ENCODE data around the gene GNAO1. TPM values are rescaled to one million over a fixed set of nuclear protein-coding genes. Genes with fewer than 3 reads are reported as not detected.

Gene GNAO1
- total and polyA plus RNA-seq, 2 experiments from 2014 or later: under 0.01 to 0.18 TPM

GRCh38 chr16:56355221-56355620, 163.9 kb downstream of the GNAO1 start:
- in situ Hi-C loops (cut with MboI): loop anchor here (25.0 kb wide), 1 partner anchor 868 kb away; the partner anchor contains the start of gene MMP2
- TF ChIP-seq EZH2phosphoT487 (IDR thresholded peaks at IDR 0.05; ENCODE audit: insufficient read depth, low read depth): no peak
- TF ChIP-seq EZH2 (IDR thresholded peaks at IDR 0.05; ENCODE audit: insufficient read depth, poor library complexity, severe bottlenecking): no peak
- H3K9ac ChIP-seq: no peak overlapping the region

GRCh38 chr16:56355786-56356275, 164.5 kb downstream of the GNAO1 start:
- no peaks in the 10 kb centered on the region for H3K79me2 ChIP-seq (ENCODE audit: insufficient read depth)
- H3K9me3 ChIP-seq (ENCODE audit: low read depth): no peaks in the 10 kb centered on the region
- H3F3A ChIP-seq (ENCODE audit: insufficient read depth): peaks cover 15% of the 10 kb centered on the region; the same call in 1 of the 2 replicates
- in situ Hi-C loops (cut with MboI): loop anchor here (25.0 kb wide), 1 partner anchor 869 kb away; the partner anchor contains the start of gene MMP2
- H3K27ac ChIP-seq: peak overlapping the region; percentile 81
- H3K4me1 ChIP-seq (ENCODE audit: insufficient read depth): peaks cover 9% of the 10 kb centered on the region; the same call in 1 of the 2 replicates
- peak overlapping the region; percentile 88 for H3K4me2 ChIP-seq (ENCODE audit: unreplicated experiment)
- WGBS, 2 experiments (ENCODE audit: low coverage in 1 of 2, low lambda C conversion rate in 2 of 2, missing lambda C conversion rate in 2 of 2): 66 to 74% methylated on average over 14 of the region's 14 CpGs
- H4K20me1 ChIP-seq (ENCODE audit: insufficient read depth): no peaks in the 10 kb centered on the region
- peak overlapping the region; percentile 88 for H3K9ac ChIP-seq
- TF ChIP-seq EZH2 (IDR thresholded peaks at IDR 0.05; ENCODE audit: insufficient read depth, poor library complexity, severe bottlenecking) (no peak), EZH2phosphoT487 (IDR thresholded peaks at IDR 0.05; ENCODE audit: insufficient read depth, low read depth) (no peak)
- H3K27me3 ChIP-seq (replicated peaks; ENCODE audit: insufficient read depth): no peaks in the 10 kb centered on the region
- H3K4me3 ChIP-seq: peak overlapping the region; percentile 78
- peak overlapping the region; percentile 86 for H2AFZ ChIP-seq
- no peak for DNase-seq
- no peaks in the 10 kb centered on the region for H3K36me3 ChIP-seq (ENCODE audit: low read depth)
- no peaks in the 10 kb centered on the region for H3K9me2 ChIP-seq (ENCODE audit: insufficient read depth)

More at GRCh38 chr16:56355221-56355620, 163.9 kb downstream of the GNAO1 start:
- Histone ChIP-seq H2AFZ (no peak overlapping the region), H3K27me3 (replicated peaks; ENCODE audit: insufficient read depth) (no peaks in the 10 kb centered on the region), H3K4me3 (no peak overlapping the region), H3K9me3 (ENCODE audit: low read depth) (no peaks in the 10 kb centered on the region), H3K4me1 (ENCODE audit: insufficient read depth) (peaks cover 9% of the 10 kb centered on the region; the same call in 1 of the 2 replicates), H3F3A (ENCODE audit: insufficient read depth) (peaks cover 15% of the 10 kb centered on the region; the same call in 1 of the 2 replicates), H3K36me3 (ENCODE audit: low read depth) (no peaks in the 10 kb centered on the region), H3K79me2 (ENCODE audit: insufficient read depth) (no peaks in the 10 kb centered on the region), H3K9me2 (ENCODE audit: insufficient read depth) (no peaks in the 10 kb centered on the region), H3K4me2 (ENCODE audit: unreplicated experiment) (no peak overlapping the region), H3K27ac (no peak overlapping the region), H4K20me1 (ENCODE audit: insufficient read depth) (no peaks in the 10 kb centered on the region)
- WGBS, 2 experiments (ENCODE audit: low coverage in 1 of 2, low lambda C conversion rate in 2 of 2, missing lambda C conversion rate in 2 of 2): 95 to 98% methylated on average over 9 of the region's 9 CpGs
- no peak for DNase-seq

- H3K27ac ChIP-seq: peak overlapping the region; percentile 81
- peaks cover 9% of the 10 kb centered on the region; the same call in 1 of the 2 replicates for H3K4me1 ChIP-seq (ENCODE audit: insufficient read depth)
- no peaks in the 10 kb centered on the region for H3K27me3 ChIP-seq (replicated peaks; ENCODE audit: insufficient read depth)
- no peaks in the 10 kb centered on the region for H3K9me2 ChIP-seq (ENCODE audit: insufficient read depth)
- in situ Hi-C loops (cut with MboI): loop anchor here (25.0 kb wide), 1 partner anchor 869 kb away; the partner anchor contains the start of gene MMP2
- H4K20me1 ChIP-seq (ENCODE audit: insufficient read depth): no peaks in the 10 kb centered on the region
- peak overlapping the region; percentile 78 for H3K4me3 ChIP-seq
- H2AFZ ChIP-seq: peak overlapping the region; percentile 86
- H3K9me3 ChIP-seq (ENCODE audit: low read depth): no peaks in the 10 kb centered on the region
- peak; percentile 94 for DNase-seq
- H3K36me3 ChIP-seq (ENCODE audit: low read depth): no peaks in the 10 kb centered on the region
- H3K9ac ChIP-seq: peak overlapping the region; percentile 88
- 2% methylated on average over 32 to 33 of the region's 33 CpGs for WGBS, 2 experiments (ENCODE audit: low coverage in 1 of 2, low lambda C conversion rate in 2 of 2, missing lambda C conversion rate in 2 of 2)
- H3F3A ChIP-seq (ENCODE audit: insufficient read depth): peaks cover 20% of the 10 kb centered on the region; the same call in 1 of the 2 replicates
- no peaks in the 10 kb centered on the region for H3K79me2 ChIP-seq (ENCODE audit: insufficient read depth)
- H3K4me2 ChIP-seq (ENCODE audit: unreplicated experiment): peak overlapping the region; percentile 88
- no peak for TF ChIP-seq EZH2phosphoT487 (IDR thresholded peaks at IDR 0.05; ENCODE audit: insufficient read depth, low read depth)
- TF ChIP-seq EZH2 (IDR thresholded peaks at IDR 0.05; ENCODE audit: insufficient read depth, poor library complexity, severe bottlenecking): no peak
Observed at GRCh38 chr16:56356276-56357240, 165.3 kb downstream of the GNAO1 start.

GRCh38 chr16:56357241-56357764, 166.0 kb downstream of the GNAO1 start:
- peaks cover 20% of the 10 kb centered on the region; the same call in 1 of the 2 replicates for H3F3A ChIP-seq (ENCODE audit: insufficient read depth)
- no peaks in the 10 kb centered on the region for H3K27me3 ChIP-seq (replicated peaks; ENCODE audit: insufficient read depth)
- H4K20me1 ChIP-seq (ENCODE audit: insufficient read depth): no peaks in the 10 kb centered on the region
- no peaks in the 10 kb centered on the region for H3K36me3 ChIP-seq (ENCODE audit: low read depth)
- in situ Hi-C loops (cut with MboI): loop anchor here (25.0 kb wide), 1 partner anchor 870 kb away; the partner anchor contains the start of gene MMP2
- peak overlapping the region; percentile 88 for H3K9ac ChIP-seq
- peak overlapping the region; percentile 88 for H3K4me2 ChIP-seq (ENCODE audit: unreplicated experiment)
- no peaks in the 10 kb centered on the region for H3K79me2 ChIP-seq (ENCODE audit: insufficient read depth)
- peak overlapping the region; percentile 81 for H3K27ac ChIP-seq
- no peaks in the 10 kb centered on the region for H3K9me2 ChIP-seq (ENCODE audit: insufficient read depth)
- peak overlapping the region; percentile 86 for H2AFZ ChIP-seq
- peak overlapping the region; percentile 78 for H3K4me3 ChIP-seq
- TF ChIP-seq EZH2phosphoT487 (IDR thresholded peaks at IDR 0.05; ENCODE audit: insufficient read depth, low read depth): no peak
- TF ChIP-seq EZH2 (IDR thresholded peaks at IDR 0.05; ENCODE audit: insufficient read depth, poor library complexity, severe bottlenecking): no peak
- no peaks in the 10 kb centered on the region for H3K9me3 ChIP-seq (ENCODE audit: low read depth)
- DNase-seq: peak; percentile 83
- 54 to 57% methylated on average over 11 to 13 of the region's 13 CpGs for whole genome bisulfite sequencing, 2 experiments (ENCODE audit: low coverage in 1 of 2, low lambda C conversion rate in 2 of 2, missing lambda C conversion rate in 2 of 2)
- peaks cover 9% of the 10 kb centered on the region; the same call in 1 of the 2 replicates for H3K4me1 ChIP-seq (ENCODE audit: insufficient read depth)
